ENCODE results near the gene HOXC6. TPM values are rescaled to one million over a fixed set of nuclear protein-coding genes. Genes with fewer than 3 reads are reported as not detected.

HOXC6 gene
- polyA plus RNA-seq, 3 donors: not detected

DNA sequence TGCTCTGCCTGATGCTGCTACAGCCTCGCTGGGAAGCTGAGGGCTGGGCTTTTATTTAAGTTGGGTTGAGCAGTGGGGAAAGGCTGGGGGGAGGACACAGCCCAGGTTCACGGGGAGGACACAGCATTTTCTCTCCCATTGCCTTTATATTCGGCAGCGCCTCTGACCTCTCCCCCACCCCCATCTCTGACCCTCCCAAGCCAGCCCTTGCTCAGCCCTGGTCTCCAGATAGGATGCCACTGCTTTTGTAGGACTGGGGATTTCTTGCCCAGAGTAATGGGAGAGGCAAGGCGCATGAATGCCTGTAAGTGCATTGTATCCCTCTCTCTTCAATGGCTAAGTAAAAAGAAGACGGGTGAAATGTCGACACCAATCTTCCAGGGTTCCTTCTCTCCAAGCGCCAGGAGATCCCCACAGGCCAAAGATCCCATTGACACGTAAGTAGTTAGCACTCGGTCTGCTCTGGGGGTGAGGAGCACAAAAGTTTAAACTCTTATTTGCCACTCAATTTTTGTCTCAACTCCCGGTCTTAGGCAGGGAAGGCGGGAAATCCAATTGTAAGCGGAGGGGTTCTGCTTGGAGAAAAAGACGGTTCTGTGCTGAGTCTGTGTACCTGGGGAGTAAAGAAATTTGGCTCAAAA lies 30.0 kb downstream of the HOXC6 start:
- Mint-ChIP-seq H3K4me3 (peak overlapping the region in 1 of 2 donors; percentile 56), H3K27me3 (ENCODE audit: low read depth in 3 of 3) (peaks cover 95 to 99% (median 95%) of the 10 kb centered on the region in 3 donors), H3K36me3 (peaks cover 0 to 6% of the 10 kb centered on the region in 2 donors), H3K4me1 (peaks cover 8% of the 10 kb centered on the region), H3K9me3 (peaks cover 0 to 17% (median 8%) of the 10 kb centered on the region in 7 donors), H3K27ac (no peak overlapping the region)
- intact Hi-C loops (cut with micrococcal nuclease): no loop called here
- no peak for DNase-seq
- H4K20me1 ChIP-seq (ENCODE audit: insufficient read depth, low read length): no peaks in the 10 kb centered on the region
- H3K4me2 ChIP-seq (replicated peaks; ENCODE audit: extremely low read depth, low read length, poor library complexity, severe bottlenecking): no peak overlapping the region
- no peak overlapping the region for H3K27ac ChIP-seq (ENCODE audit: low read depth in 1 of 2, low read length in 2 of 2)
- H3K79me2 ChIP-seq (ENCODE audit: insufficient read depth, low read length): no peaks in the 10 kb centered on the region
- 89% methylated on average over 8 of the region's 14 CpGs for WGBS (ENCODE audit: insufficient coverage)
- no peak overlapping the region for H2AFZ ChIP-seq (ENCODE audit: insufficient read depth, low read depth, low read length, poor library complexity, severe bottlenecking)
- no peaks in the 10 kb centered on the region for H3K36me3 ChIP-seq (replicated peaks in 1 of 2; ENCODE audit: control insufficient read depth in 1 of 2, insufficient read depth in 2 of 2, low read length in 2 of 2)
- peaks cover 0 to 11% of the 10 kb centered on the region in 2 donors for H3K9me3 ChIP-seq (replicated peaks in 1 of 2; ENCODE audit: control insufficient read depth in 1 of 2, insufficient read depth in 1 of 2, low read length in 2 of 2)
- TF ChIP-seq, protein P1, sequence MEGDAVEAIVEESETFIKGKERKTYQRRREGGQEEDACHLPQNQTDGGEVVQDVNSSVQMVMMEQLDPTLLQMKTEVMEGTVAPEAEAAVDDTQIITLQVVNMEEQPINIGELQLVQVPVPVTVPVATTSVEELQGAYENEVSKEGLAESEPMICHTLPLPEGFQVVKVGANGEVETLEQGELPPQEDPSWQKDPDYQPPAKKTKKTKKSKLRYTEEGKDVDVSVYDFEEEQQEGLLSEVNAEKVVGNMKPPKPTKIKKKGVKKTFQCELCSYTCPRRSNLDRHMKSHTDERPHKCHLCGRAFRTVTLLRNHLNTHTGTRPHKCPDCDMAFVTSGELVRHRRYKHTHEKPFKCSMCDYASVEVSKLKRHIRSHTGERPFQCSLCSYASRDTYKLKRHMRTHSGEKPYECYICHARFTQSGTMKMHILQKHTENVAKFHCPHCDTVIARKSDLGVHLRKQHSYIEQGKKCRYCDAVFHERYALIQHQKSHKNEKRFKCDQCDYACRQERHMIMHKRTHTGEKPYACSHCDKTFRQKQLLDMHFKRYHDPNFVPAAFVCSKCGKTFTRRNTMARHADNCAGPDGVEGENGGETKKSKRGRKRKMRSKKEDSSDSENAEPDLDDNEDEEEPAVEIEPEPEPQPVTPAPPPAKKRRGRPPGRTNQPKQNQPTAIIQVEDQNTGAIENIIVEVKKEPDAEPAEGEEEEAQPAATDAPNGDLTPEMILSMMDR (IDR thresholded peaks at IDR 0.05): no peak
- no peak overlapping the region for H3K9ac ChIP-seq (ENCODE audit: insufficient read depth, low read length, poor library complexity, severe bottlenecking)
- peaks cover 94 to 99% of the 10 kb centered on the region in 2 donors for H3K27me3 ChIP-seq (ENCODE audit: control insufficient read depth in 2 of 2, insufficient read depth in 2 of 2, low read length in 2 of 2)
- peaks cover 2 to 4% of the 10 kb centered on the region in 2 donors for H3K4me1 ChIP-seq (ENCODE audit: control insufficient read depth in 1 of 2, insufficient read depth in 2 of 2, low read length in 2 of 2)
- H3K4me3 ChIP-seq (replicated peaks in 1 of 3; ENCODE audit: low read depth in 2 of 3, low read length in 3 of 3): no peak overlapping the region

DNA sequence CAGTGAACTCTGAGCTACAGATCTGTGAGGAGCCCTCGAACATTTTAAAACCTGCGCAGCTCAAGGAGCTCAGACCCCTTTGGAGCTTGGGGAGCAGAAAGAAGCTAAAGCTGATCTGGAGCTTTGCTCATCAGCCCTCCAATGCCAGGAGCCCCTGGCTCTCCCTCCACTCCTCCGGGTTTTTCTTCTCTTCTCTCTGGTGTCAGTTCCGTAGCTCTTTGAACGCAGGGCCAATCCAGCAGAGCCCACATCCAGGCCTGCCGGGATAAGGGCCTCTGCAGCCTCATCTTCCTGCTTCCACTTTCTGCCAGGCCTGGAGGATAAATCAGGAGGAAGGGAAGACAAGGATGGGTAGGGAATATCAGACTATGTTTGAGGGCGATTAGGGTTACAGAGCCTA lies 31.4 kb downstream of the HOXC6 start:
- H3K9me3 Mint-ChIP-seq: peaks cover 0 to 11% (median 3%) of the 10 kb centered on the region in 7 donors
- Histone ChIP-seq H3K27me3 (ENCODE audit: control insufficient read depth in 2 of 2, insufficient read depth in 2 of 2, low read length in 2 of 2) (peaks cover 89 to 96% of the 10 kb centered on the region in 2 donors), H3K4me3 (replicated peaks in 1 of 3; ENCODE audit: low read depth in 2 of 3, low read length in 3 of 3) (no peak overlapping the region), H3K9ac (ENCODE audit: insufficient read depth, low read length, poor library complexity, severe bottlenecking) (no peak overlapping the region), H3K4me2 (replicated peaks; ENCODE audit: extremely low read depth, low read length, poor library complexity, severe bottlenecking) (no peak overlapping the region), H3K27ac (ENCODE audit: low read depth in 1 of 2, low read length in 2 of 2) (no peak overlapping the region), H3K9me3 (replicated peaks in 1 of 2; ENCODE audit: control insufficient read depth in 1 of 2, insufficient read depth in 1 of 2, low read length in 2 of 2) (peaks cover 0 to 10% of the 10 kb centered on the region in 2 donors), H3K4me1 (ENCODE audit: control insufficient read depth in 1 of 2, insufficient read depth in 2 of 2, low read length in 2 of 2) (no peaks in the 10 kb centered on the region), H4K20me1 (ENCODE audit: insufficient read depth, low read length) (no peaks in the 10 kb centered on the region), H2AFZ (ENCODE audit: insufficient read depth, low read depth, low read length, poor library complexity, severe bottlenecking) (no peak overlapping the region), H3K36me3 (replicated peaks in 1 of 2; ENCODE audit: control insufficient read depth in 1 of 2, insufficient read depth in 2 of 2, low read length in 2 of 2) (no peaks in the 10 kb centered on the region), H3K79me2 (ENCODE audit: insufficient read depth, low read length) (no peaks in the 10 kb centered on the region)
- no peak for DNase-seq
- H3K27me3 Mint-ChIP-seq (ENCODE audit: low read depth in 3 of 3): peaks cover 90 to 94% (median 91%) of the 10 kb centered on the region in 3 donors
- TF ChIP-seq, protein P1 (IDR thresholded peaks at IDR 0.05): no peak
- H3K4me3 Mint-ChIP-seq: peak overlapping the region in 1 of 2 donors; percentile 70
- intact Hi-C loops (cut with micrococcal nuclease): no loop called here
- H3K4me1 Mint-ChIP-seq: peaks cover 3% of the 10 kb centered on the region
- no peak overlapping the region for H3K27ac Mint-ChIP-seq
- WGBS (ENCODE audit: insufficient coverage): 38% methylated on average over 3 of the region's 7 CpGs
- H3K36me3 Mint-ChIP-seq: peaks cover 0 to 6% of the 10 kb centered on the region in 2 donors

All from CD14-positive monocyte (primary cell).